HG03521 (cell line): ENCODE measurements around the gene FNBP1L.

Experiments
- ATAC-seq: cut with Tn5 transposase; IDR thresholded peaks from one replicate; pipeline ENCODE4 v1.9.1; 2021; ENCODE audit warnings: mild to moderate bottlenecking, moderate library complexity; ENCODE audit not compliant: unreplicated experiment

The FNBP1L gene

DNA sequence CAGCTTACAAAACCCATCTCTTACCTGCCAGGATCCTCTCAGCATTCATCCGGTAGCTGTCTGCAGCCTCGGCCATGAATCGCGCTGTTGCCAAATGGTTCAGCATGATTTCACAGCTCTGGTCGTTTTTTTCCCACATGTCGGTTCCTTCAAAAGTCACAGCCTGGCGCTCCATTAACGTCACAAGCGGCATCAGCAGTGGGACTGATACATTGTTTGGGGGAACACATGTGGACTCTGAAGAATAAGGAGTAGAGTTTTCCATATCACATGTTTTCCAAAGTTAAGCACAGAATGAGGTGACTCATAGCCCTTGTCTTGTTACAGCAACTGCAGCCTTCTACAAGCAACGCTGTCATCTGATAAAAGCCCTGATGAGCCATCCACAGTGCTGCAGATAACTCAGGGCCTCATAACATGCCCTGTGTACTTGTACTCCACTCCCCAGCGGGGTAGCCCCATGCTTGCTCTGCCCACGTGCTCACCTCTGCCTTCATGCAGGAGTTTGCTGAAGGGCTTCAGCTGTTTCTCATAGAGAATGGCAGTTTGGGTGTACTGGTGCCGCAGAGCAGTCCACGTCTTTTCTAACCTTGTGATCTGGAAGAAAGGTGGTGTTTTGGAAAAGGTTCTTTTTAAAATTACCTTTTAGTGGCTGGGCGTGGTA is 119.5 kb downstream of the FNBP1L start:
- no peak for ATAC-seq

DNA sequence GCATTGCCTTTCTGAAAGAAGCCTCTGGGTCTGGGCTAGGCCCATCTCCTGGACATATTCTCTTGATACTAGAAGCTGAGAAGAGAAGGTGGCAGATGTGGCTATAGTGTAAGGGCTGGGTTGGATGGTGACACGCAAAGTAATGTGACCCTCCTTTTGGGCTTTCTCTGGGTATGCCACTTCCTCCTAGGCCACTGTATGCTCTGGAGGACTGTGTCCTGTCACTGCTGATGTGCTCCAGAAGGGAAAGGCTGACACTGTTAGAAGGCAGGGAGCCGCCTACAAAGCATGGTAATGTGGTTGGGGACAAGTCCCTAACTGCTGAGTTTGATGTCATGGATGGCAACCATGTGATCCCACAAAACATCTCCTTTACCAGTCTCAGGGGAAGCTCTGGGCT is 121.6 kb downstream of the FNBP1L start:
- no peak for ATAC-seq

DNA sequence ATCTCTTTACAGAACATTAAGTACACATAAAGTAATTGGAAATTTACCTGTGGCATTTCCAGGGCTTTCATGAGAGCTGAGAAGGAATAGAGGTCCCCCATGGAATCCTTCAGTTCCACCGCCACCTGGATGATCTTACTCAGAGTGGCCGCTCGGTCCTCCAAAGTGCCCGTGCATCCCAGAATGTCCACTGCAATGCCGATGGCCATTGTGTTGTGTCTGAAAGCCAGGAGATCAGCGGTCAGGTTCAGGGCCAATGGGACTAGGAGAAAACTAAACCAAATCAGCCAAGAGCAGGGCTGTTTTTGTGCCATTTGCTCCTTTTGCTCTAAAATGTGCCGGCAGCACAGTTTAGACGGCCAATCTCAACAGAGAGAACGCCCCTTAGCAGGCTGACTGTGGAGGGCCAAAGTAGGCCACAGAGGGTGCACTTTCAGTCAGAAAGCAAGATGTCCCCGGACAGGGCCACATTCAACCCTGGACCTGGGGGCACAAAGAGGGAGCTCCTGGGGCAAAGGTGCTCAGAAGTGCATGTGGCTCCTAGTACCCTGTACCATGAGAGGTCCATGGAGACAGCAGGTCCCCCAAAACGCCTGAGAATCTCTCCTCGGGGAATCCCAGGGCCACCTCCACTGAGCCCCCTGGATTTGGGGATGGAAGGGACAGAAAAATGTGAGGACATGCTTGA is 123.8 kb downstream of the FNBP1L start:
- ATAC-seq = no peak

DNA sequence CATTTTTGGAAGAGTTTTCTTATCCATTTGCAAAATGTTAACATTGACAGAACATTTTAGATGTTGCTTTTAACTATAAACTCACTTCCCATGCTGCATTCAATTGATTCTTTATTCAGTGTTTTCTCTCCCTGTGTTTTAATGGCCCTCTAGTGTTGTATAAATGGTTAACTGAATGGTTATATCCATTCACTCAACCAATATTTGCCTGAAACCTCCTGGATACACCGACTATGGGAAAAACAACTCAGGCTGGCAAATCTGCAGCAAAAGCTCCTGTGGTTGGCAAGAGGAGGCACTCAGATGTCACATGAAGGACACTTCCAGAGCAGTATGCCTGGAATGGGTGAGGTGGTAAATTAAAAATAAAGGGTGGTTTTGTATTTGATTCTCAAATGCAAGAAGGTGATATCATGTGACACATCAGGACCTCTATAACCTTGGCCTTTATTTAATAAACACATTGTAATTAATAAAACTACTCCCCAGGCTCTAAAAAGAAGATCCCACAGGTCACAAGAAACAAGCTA is 126.1 kb downstream of the FNBP1L start:
- no peak for ATAC-seq

DNA sequence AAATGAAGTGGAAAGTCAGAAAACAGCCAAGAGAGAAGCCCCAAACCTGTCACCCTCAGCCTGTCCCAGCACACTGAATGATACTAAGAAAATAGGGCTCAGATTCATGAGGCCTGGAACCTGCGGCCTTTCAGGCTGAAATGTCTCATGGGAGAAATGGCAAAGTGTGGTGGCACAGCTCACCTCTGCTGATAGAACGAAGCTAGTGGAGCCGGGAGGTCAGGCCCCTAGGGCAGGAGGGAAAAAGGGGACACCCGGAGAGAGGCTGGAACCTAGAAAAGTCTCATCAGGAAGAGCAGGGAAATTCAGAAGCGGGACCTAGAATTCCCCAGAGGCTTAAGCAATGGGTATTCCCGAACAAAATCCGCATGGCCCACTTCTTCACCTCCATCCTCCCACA is 126.6 kb downstream of the FNBP1L start:
- no peak for ATAC-seq

DNA sequence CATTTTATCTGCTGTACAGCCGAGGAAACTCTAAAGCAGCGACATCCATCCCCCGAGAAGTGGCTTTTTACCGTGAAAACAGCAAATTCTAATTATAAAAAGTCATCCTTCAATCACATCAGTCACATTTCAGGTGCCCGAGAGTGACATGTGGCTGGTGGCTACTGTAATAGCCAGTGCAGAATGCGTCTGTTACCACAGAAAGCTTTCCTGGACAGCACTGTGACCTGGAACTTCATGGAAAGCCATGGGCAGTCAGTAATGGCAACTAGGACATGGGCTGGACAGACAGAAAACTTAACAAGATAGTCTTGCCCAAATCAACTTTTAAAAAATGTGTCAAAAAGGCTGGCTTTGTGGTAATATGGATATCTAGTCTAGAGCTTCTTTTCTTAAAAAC is 127.1 kb downstream of the FNBP1L start:
- no peak for ATAC-seq

DNA sequence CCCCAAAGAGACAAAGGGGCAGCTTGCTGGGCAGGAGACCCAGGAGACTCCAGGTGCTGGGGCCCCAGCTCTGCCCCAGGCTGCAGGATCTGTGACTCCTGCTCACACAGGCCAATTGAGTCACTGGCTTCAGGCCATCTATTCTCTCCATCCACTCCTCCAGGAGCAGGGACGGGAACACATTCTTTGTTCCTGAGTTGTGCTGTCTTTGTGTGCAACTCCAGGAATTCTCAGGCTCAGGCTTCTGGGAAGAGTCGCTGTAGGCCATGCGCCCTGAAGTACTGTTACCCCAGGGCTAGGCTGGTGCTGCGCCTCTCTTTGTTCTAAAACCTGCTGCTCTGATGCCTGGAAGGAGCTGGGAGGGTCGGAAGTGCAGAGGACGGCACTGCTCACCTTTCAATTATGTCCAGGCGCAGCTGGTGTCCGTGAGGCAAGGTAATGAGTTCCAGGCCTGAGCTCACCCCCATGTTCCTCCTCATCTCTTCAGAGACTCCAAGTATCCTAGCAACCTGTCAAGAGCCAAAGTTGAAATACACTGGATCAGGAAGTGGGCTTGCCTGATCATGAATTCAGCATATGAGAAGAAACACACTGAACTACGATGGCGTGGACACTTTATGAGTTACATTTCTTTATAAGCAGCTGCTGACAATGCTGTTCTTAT is 127.8 kb downstream of the FNBP1L start:
- no peak for ATAC-seq

DNA sequence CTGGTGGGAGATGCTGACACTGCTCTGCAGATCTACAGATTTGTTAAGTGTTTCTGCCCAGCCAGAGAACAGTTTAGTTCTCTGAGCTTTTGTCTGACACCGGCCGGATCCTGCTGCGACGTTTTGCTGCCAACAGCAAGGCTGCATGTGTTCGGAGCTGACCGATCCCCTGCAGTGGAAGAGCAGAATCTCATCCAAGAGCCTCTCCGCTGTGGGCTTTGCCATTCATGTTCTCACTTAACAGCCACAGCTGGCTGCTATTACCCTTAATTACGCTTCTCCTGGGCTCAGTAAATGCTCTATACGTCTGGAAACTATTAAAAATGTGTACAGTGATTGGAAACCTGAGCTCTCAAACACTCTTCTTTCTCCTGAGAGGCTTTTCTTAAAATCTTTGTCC is 128.4 kb downstream of the FNBP1L start:
- no peak for ATAC-seq

DNA sequence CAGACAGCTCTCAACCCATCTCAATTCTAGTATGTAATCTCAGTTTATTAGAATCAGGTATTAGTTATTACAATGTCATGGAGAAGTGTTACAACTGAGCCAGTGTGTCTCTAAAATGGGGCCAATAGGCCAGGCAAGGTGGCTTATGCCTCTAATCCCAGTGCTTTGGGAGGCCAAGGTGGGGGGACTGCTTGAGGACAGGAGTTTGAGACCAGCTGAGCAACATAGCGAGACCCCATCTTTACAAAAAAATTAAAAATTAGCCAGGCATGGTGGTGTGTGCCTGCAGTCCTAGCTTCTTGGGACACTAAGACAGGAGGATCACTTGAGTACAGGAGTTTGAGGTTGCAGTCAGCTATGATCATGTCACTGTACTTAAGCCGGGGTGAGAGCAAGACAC is 128.8 kb downstream of the FNBP1L start:
- ATAC-seq = no peak

DNA sequence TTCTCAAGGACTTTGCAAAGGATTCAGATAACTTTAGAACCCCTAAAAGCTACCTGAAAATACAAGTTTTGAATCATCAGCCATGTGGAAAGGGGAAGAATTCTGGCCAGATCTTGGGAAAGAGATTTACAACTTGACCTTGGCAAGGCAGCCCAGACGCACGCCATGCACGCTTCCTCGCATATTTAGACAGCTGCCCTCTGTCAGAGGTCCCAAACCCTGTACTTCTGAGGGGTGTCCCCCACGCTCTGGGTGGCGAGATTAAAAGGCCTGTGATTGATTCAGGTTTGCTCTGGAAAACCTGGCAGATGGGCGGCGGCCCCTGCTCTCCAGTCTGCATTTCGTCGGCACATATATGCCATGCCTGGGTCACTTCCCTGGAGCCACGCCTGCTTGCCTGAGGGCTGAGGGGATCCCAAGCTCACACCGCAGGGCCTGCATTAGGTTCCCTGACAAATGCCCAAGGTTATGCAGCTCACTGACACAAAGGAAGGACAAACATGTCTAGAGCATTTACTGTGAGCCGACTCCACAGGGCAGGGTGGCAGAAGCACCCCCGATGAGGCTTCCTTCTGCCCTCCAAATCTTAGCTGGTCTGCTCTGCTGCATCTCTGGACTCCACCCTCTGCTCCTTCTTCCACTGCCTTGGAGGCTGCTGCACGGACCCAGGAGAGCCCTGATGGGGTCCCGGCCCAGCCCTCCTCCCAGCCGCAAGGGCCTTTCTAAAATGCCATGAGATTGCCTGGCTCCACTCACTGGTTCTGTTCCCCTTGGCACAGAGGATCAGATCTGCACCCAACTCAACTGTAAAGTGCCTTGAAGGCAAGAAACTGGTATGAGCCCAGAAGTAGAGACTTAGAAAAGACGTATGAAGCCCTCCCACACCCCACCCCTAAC is 129.9 kb downstream of the FNBP1L start:
- ATAC-seq = no peak

DNA sequence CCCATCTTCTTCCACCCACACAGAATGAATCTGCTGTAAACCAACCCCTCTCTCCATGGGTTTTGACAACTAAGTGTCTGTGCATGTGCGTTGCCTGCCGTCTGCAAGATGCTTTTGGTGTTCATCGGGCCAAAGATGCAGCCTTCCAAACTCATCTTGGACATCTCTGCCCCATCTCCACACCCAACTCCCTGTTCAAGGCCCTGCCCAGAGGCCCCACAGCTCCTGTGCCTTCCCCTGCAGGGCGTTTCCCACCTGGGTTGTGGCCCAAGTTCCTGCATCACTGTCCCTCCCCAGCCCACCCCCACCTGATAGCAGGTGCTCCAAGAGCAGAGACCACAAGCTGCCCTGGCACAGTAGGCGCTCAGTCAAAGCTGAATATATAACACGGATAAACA is 130.5 kb downstream of the FNBP1L start:
- no peak for ATAC-seq

DNA sequence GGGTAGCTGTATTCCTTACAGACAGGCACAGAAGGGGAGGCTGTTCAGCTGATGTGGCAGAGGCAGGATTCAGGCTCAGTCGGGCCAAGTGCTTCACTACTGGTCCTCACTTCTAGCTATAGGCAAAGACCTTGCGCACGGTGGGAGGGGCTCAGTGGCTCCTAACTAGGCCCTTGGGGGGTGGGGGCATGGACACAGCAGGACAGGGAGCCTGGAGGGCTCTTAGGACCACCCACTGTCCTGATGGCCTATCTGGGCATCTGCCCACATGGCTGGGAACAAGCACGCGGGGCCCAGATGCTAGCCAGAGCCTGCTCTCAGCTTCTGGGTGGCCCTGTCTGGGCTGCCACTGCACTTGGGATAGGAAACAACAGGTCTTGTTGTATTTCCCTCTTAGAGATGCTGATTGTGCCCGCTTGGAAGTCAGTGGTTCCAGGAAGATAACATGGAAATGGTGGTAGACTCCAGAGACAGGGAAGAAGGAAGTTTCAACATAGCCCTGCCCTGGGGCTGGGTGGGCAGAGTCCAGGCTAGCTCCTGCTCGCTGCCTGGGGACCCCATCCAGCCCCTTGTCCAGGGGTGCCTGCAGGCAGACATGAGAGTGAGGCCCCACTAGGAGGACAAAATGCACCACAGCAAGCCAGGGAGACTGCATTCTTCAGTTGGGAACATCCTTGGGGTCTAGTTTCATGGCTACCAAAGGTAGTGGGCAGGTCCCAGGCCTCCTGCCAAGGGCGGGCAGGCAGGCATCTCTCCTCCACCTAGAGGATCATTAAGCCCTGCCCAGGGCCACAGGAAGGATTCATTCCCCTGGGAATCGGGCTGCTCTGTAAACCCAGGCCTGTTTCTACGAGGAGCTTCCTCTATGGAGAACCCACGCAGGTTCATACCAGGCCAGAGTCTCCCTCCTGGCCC is 131.2 kb downstream of the FNBP1L start:
- no peak for ATAC-seq

DNA sequence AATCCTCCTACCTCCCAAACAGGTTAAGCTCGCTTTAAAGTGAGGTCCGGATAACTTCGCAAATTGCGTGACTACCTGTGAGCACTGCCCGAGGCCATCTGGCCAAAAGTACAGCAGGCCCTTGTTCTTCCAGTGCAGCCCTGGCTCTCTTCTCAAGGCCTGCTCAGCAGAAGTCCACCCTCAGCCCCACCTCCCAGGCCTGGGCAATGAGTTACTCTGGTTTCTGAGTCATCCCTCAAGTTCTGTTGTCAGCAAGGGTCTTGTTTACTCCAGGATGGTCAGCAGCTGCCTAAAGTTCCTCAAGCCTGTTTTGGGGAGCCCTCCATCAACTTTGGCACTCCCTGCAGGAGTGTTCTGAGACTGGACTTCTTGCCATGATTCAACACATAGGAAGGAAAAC is 132.0 kb downstream of the FNBP1L start:
- no peak for ATAC-seq

DNA sequence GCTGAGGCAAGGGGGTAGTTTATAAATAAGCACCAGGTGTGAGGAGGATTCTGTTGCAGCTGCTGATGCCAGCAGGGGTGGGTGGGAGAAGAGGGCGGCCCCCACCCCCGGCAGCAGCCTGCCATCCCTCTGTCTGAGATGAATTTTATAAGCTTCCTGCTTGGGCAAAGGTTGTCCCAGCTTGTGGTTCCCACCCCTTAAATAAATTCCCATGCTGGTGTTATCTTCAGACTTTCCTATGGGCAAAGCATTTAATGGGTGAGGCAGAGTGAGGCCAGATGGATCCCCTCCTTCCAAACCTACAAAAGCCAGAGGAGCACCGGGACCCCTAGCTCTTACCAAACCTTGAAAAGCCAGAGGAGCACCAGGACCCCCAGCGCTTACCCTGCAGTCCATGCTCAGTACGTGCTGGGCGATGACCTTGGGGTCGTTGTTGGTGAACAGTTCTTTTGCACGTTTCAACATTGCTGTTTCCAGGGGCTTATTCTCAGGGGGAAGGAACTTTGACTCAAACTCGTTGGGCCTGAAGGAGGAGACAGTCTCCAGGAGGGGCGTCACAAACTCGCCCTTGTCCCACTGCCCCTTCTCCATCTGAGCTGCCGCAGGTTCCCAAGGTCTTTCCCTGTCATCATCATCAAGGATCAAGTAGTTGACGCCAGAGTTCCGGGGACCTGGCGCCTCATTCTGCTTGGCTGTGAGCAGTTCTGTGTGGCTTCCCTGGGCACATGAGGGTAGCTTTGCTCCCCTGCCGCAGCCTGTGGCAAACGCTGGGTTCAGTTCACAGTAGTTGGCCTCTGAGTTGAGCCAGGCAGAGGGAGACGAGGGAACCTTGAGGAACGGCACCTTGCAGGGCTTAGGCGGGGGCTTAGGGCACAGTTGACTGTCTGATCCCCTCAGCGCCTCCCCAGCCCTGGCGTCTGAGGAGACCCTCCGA is 134.3 kb downstream of the FNBP1L start:
- no peak for ATAC-seq

DNA sequence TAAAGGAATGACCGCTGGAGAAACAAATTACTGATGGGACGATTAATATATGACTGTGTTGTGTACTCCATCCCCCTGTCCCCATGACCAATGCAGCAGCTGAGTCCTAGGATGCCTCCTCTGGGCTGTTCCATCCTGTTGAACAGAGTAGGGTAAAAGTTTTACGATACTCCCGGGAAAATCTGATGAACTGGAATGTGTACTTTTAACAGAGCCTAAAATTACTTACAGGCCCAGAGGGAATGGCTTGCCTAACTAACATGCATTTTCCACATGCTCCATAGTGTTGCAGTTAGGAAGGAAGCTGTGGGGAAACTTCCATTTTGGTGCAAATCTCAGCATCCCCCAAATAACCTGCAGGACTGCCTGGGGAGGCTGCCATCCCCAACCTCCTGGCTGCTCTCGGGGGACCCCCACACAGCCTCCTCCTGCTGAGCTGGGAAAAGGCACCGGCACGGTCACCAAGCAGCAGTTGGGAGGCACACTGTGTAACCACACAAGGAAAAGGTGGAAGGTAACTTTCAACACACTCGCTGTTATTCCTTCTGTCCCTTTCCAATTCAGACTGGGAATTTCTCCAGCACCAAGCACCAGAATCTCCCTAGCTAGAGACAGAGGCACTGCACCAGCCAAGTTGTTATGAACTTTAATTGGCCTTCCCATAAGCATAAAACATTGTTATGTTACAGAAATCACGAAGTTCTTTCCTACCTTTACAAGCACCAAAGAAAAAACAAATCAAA is 136.5 kb downstream of the FNBP1L start:
- ATAC-seq = no peak

DNA sequence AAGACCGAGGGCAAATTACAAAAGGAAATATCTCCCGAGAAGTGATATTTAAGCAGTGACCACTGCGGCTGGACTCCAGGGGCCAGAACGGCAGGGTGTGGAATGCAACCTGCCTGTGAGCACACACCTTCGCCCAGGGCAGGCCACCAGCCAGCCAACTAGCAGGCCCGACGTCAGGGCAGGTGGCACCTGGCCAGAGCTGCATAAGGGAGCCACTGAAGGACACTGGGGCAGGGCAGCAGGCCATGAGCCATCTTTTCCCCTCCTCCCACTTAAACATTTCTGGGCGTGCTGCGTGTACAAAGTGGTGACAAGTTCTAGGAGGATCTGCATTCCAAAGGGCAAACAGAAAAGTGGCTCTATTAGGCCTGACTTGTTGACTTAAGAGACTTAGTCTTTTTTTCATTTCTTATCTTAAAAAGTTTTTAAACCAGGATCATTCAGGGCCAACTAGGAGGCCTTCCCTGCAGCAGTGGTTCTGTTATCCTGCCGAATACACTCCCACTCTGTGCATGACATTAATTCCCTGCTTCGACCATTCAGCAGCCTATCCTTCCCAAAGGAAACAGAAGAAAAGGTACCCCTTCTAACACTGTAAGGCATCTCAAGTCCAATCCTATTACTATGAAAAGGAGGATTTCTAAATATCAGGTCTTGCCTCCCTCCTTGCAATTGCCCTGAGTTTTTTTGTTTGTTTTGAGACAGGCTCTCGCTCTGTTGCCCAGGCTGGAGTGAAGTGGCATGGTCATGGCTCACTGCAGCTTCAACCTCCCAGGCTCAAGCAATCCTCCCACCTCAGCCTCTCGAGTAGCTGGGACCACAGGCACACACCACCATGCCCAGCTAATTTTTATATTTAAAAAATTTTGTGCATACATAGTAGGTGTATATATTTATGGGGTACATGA is 137.4 kb downstream of the FNBP1L start:
- ATAC-seq = no peak

DNA sequence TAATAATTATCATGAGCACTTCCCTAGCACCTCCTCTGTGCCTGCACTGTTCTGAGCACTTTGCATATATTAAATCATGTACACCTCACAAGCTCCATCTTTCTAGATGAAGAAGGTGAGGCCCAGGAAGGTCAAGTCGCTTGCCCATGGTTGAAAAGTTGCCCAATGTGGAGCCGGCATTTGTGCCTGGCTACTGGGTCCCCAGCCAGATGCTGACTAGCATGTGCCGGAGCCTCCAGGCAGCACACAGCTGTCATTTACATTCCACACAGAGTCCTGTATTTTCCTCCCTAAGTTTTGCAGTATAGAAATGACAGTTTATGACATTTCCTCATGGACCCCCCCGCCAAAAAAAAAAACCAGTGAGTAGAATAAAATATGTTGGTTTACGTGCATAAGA is 139.4 kb downstream of the FNBP1L start:
- no peak for ATAC-seq
